Mesendoderm (in vitro differentiated cells): Measurements from ENCODE around the gene GPR34. TPM values are rescaled to one million over a fixed set of nuclear protein-coding genes. Genes with fewer than 3 reads are reported as not detected.

Source experiments
- small RNA-seq: library from polyadenylated mRNA; stranded (forward); fragments of <200 nt; extraction: miRNeasy Mini kit (QIAGEN cat#:217004); gene quantifications from one replicate; pipeline ENCODE3, GENCODE V24; 2013; ENCODE audit not compliant: insufficient read depth

The GPR34 gene

Small RNA genes lying within 50 kb of the gene (small RNA-seq; reads per million reads assigned to genes)
- not detected for gene RN7SL144P
